Measurements from ENCODE around the gene DHRSX. TPM values are rescaled to one million over a fixed set of nuclear protein-coding genes. Genes with fewer than 3 reads are reported as not detected.
A peak's percentile ranks its signal among the peaks of the same experiment; 100 is the strongest.

Gene DHRSX
- total and polyA plus RNA-seq, 2 donors from 2014 or later = 26.4 to 30.0 TPM

- Histone ChIP-seq H3K4me1 (ENCODE audit: control insufficient read depth in 2 of 3, insufficient read depth in 2 of 3, low read depth in 1 of 3, low read length in 3 of 3) (no peaks in the 10 kb centered on the region), H3K27me3 (ENCODE audit: control insufficient read depth, insufficient read depth, low read length) (no peaks in the 10 kb centered on the region), H3K27ac (ENCODE audit: low read depth in 2 of 2, low read length in 2 of 2) (no peak overlapping the region), H3K36me3 (ENCODE audit: control insufficient read depth in 2 of 3, insufficient read depth in 3 of 3, low read length in 3 of 3) (peaks cover 8 to 15% (median 8%) of the 10 kb centered on the region in 3 donors), H3K9me3 (ENCODE audit: control insufficient read depth in 2 of 3, insufficient read depth in 1 of 3, low read length in 3 of 3) (peaks cover 0 to 8% (median 4%) of the 10 kb centered on the region in 3 donors), H3K9ac (ENCODE audit: low read length in 3 of 3) (no peak overlapping the region), H3K4me3 (ENCODE audit: low read length in 3 of 3) (no peak overlapping the region)
- DNase-seq (no peak), FAIRE-seq (no peak)
- TF ChIP-seq CTCF (IDR thresholded peaks at IDR 0.05; ENCODE audit: borderline replicate concordance, extremely low read depth, insufficient read depth) = no peak
- intact Hi-C loops (cut with DNase I) = no loop called here
Measured at GRCh38 chrX:2226906-2227656, 273.7 kb downstream of the DHRSX start.

- Histone ChIP-seq H3K4me3 (ENCODE audit: low read length in 3 of 3) (no peak overlapping the region), H3K4me1 (ENCODE audit: control insufficient read depth in 2 of 3, insufficient read depth in 2 of 3, low read depth in 1 of 3, low read length in 3 of 3) (no peaks in the 10 kb centered on the region), H3K27me3 (ENCODE audit: control insufficient read depth, insufficient read depth, low read length) (no peaks in the 10 kb centered on the region), H3K36me3 (ENCODE audit: control insufficient read depth in 2 of 3, insufficient read depth in 3 of 3, low read length in 3 of 3) (peaks cover 8 to 17% (median 8%) of the 10 kb centered on the region in 3 donors), H3K9ac (ENCODE audit: low read length in 3 of 3) (no peak overlapping the region), H3K27ac (ENCODE audit: low read depth in 2 of 2, low read length in 2 of 2) (no peak overlapping the region), H3K9me3 (ENCODE audit: control insufficient read depth in 2 of 3, insufficient read depth in 1 of 3, low read length in 3 of 3) (peaks cover 0 to 8% (median 8%) of the 10 kb centered on the region in 3 donors)
- no peak for FAIRE-seq
- intact Hi-C loops (cut with DNase I) = no loop called here
- no peak for DNase-seq
- no peak for TF ChIP-seq CTCF (IDR thresholded peaks at IDR 0.05; ENCODE audit: borderline replicate concordance, extremely low read depth, insufficient read depth)
Measured at GRCh38 chrX:2226182-2226581, 274.6 kb downstream of the DHRSX start.

- TF ChIP-seq CTCF (IDR thresholded peaks at IDR 0.05; ENCODE audit: borderline replicate concordance, extremely low read depth, insufficient read depth) = no peak
- DNase-seq = no peak
- no peaks in the 10 kb centered on the region for H3K4me1 ChIP-seq (ENCODE audit: control insufficient read depth in 2 of 3, insufficient read depth in 2 of 3, low read depth in 1 of 3, low read length in 3 of 3)
Measured at GRCh38 chrX:2224597-2225235, 276.1 kb downstream of the DHRSX start.

More at GRCh38 chrX:2224597-2225235, 276.1 kb downstream of the DHRSX start:
- Histone ChIP-seq H3K36me3 (ENCODE audit: control insufficient read depth in 2 of 3, insufficient read depth in 3 of 3, low read length in 3 of 3) (peaks cover 6 to 19% (median 16%) of the 10 kb centered on the region in 3 donors), H3K9ac (ENCODE audit: low read length in 3 of 3) (no peak overlapping the region), H3K4me3 (ENCODE audit: low read length in 3 of 3) (peak overlapping the region in 1 of 3 donors; percentile 22), H3K27me3 (ENCODE audit: control insufficient read depth, insufficient read depth, low read length) (no peaks in the 10 kb centered on the region), H3K27ac (ENCODE audit: low read depth in 2 of 2, low read length in 2 of 2) (no peak overlapping the region), H3K9me3 (ENCODE audit: control insufficient read depth in 2 of 3, insufficient read depth in 1 of 3, low read length in 3 of 3) (peaks cover 2 to 16% (median 7%) of the 10 kb centered on the region in 3 donors)
- no peak for FAIRE-seq
- intact Hi-C loops (cut with DNase I) = no loop called here
